Stimulated activated CD8-positive, alpha-beta memory T cell treated with anti-CD3 and anti-CD28 coated beads, Interleukin-4, amount 100 ng/mL, for 4 hours (primary cell): ENCODE measurements around the gene GBX1.

ENCODE experiments used
- DNase-seq, 2 donors: peaks; one replicate each; pipeline ENCODE4 v3.0.0-alpha.2; 2020; ENCODE audit warnings: low read depth in 2 of 2, low spot score in 1 of 2

Gene GBX1

GRCh38 chr7:151194188-151194587 is 26.7 kb upstream of the GBX1 start:
- no peak for DNase-seq

GRCh38 chr7:151193203-151193978 is 25.9 kb upstream of the GBX1 start:
- no peak for DNase-seq

- DNase-seq: no peak
Measured at GRCh38 chr7:151192002-151192539, 24.6 kb upstream of the GBX1 start.

GRCh38 chr7:151191544-151191943 is 24.1 kb upstream of the GBX1 start:
- DNase-seq: no peak

- no peak for DNase-seq
Measured at GRCh38 chr7:151189038-151189437, 21.5 kb upstream of the GBX1 start.

- no peak for DNase-seq
Measured at GRCh38 chr7:151188252-151188542, 20.7 kb upstream of the GBX1 start.

- DNase-seq: no peak
Measured at GRCh38 chr7:151187409-151188251, 20.1 kb upstream of the GBX1 start.

GRCh38 chr7:151186640-151187408 is 19.3 kb upstream of the GBX1 start, which contains the start of gene ASB10:
ASB10 (minus strand) TSS chr7:151187250; CDS start chr7:151187130, 120 bp downstream.
- DNase-seq: no peak

GRCh38 chr7:151185762-151186639 is 18.5 kb upstream of the GBX1 start:
- DNase-seq: no peak

- DNase-seq: no peak
Measured at GRCh38 chr7:151181011-151181431, 13.5 kb upstream of the GBX1 start.

GRCh38 chr7:151179946-151180345 is 12.5 kb upstream of the GBX1 start:
- DNase-seq: no peak

- no peak for DNase-seq
Measured at GRCh38 chr7:151179287-151179860, 11.9 kb upstream of the GBX1 start.

- no peak for DNase-seq
Measured at GRCh38 chr7:151178831-151179230, 11.3 kb upstream of the GBX1 start.

GRCh38 chr7:151178236-151178635 is 10.7 kb upstream of the GBX1 start:
- no peak for DNase-seq

GRCh38 chr7:151177310-151177709 is 9.8 kb upstream of the GBX1 start:
- no peak for DNase-seq

- no peak for DNase-seq
Measured at GRCh38 chr7:151176401-151176800, 8.9 kb upstream of the GBX1 start.

- DNase-seq: no peak
Measured at GRCh38 chr7:151175793-151176311, 8.4 kb upstream of the GBX1 start.

GRCh38 chr7:151175047-151175792 is 7.7 kb upstream of the GBX1 start:
- no peak for DNase-seq
